Adrenal gland (tissue), 5 donors: Measurements from ENCODE around the gene SECISBP2L.

Experiments used
- CTCF ChIP-seq, 6 experiments: fragments of 450-650 bp in 4 of 6; fragments of 200-600 bp in 2 of 6; sonication (generic) in 1 of 6; IDR thresholded peaks; 1 replicate in 5 of 6; 2 replicates in 1 of 6; pipeline versions ENCODE4 v1.5.1 to v1.8.0; 2016 to 2021; ENCODE audit warnings: antibody characterized with exemption in 6 of 6, mild to moderate bottlenecking in 2 of 6, moderate library complexity in 1 of 6
- POLR2A ChIP-seq, 2 donors: fragments of 450-650 bp; IDR thresholded peaks; one replicate each; pipeline ENCODE4 v1.6.1; 2017; ENCODE audit warnings: antibody characterized with exemption in 2 of 2, mild to moderate bottlenecking in 2 of 2, moderate library complexity in 1 of 2
- donor health status: DM: no; HTN: no; CAD: no.

GRCh38 chr15:49046220-49047102 lies at the start of gene SECISBP2L:
- TF ChIP-seq CTCF (IDR thresholded peaks at IDR 0.05) (no peak), POLR2A (IDR thresholded peaks at IDR 0.05) (peak; percentile 79 to 90)
